ENCODE measurements around the gene LRP1B.

GRCh38 chr2:140295767-140296166, 1835.0 kb downstream of the LRP1B start:
- no peak for TF ChIP-seq CTCF (IDR thresholded peaks at IDR 0.05; ENCODE audit: low read depth, low read length, missing input control)
- no peak for TF ChIP-seq REST (IDR thresholded peaks at IDR 0.05)
- TF ChIP-seq HNF4A (conservative IDR thresholded peaks at IDR 0.05), result no peak
- no peak for TF ChIP-seq JUND (IDR thresholded peaks at IDR 0.05)
- TF ChIP-seq HNF4G (IDR thresholded peaks at IDR 0.05), result no peak
- TF ChIP-seq, protein P1, sequence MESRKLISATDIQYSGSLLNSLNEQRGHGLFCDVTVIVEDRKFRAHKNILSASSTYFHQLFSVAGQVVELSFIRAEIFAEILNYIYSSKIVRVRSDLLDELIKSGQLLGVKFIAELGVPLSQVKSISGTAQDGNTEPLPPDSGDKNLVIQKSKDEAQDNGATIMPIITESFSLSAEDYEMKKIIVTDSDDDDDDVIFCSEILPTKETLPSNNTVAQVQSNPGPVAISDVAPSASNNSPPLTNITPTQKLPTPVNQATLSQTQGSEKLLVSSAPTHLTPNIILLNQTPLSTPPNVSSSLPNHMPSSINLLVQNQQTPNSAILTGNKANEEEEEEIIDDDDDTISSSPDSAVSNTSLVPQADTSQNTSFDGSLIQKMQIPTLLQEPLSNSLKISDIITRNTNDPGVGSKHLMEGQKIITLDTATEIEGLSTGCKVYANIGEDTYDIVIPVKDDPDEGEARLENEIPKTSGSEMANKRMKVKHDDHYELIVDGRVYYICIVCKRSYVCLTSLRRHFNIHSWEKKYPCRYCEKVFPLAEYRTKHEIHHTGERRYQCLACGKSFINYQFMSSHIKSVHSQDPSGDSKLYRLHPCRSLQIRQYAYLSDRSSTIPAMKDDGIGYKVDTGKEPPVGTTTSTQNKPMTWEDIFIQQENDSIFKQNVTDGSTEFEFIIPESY (IDR thresholded peaks at IDR 0.05), result no peak
- no peak for TF ChIP-seq RAD21 (IDR thresholded peaks at IDR 0.05)
- no peak for TF ChIP-seq TAF1 (conservative IDR thresholded peaks at IDR 0.05)
- TF ChIP-seq RXRA (IDR thresholded peaks at IDR 0.05), result no peak
- TF ChIP-seq, protein P2, sequence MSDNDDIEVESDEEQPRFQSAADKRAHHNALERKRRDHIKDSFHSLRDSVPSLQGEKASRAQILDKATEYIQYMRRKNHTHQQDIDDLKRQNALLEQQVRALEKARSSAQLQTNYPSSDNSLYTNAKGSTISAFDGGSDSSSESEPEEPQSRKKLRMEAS (IDR thresholded peaks at IDR 0.05), result no peak
- no peak for TF ChIP-seq SP1 (IDR thresholded peaks at IDR 0.05)
- no peak for TF ChIP-seq YY1 (IDR thresholded peaks at IDR 0.05)
- no peak for TF ChIP-seq FOXA2 (IDR thresholded peaks at IDR 0.05)
